GM12892 (cell line): ENCODE data around the gene INSYN2A.

Source experiments
- POLR2A ChIP-seq: IDR thresholded peaks from 2 replicates; pipeline ENCODE4 v1.6.1; 2011; ENCODE audit warnings: low read depth, low read length, control low read depth
- TAF1 ChIP-seq: IDR thresholded peaks from 2 replicates; pipeline ENCODE4 v1.6.1; 2011; ENCODE audit warnings: low read depth, mild to moderate bottlenecking, control low read depth, low read length, borderline replicate concordance

DNA sequence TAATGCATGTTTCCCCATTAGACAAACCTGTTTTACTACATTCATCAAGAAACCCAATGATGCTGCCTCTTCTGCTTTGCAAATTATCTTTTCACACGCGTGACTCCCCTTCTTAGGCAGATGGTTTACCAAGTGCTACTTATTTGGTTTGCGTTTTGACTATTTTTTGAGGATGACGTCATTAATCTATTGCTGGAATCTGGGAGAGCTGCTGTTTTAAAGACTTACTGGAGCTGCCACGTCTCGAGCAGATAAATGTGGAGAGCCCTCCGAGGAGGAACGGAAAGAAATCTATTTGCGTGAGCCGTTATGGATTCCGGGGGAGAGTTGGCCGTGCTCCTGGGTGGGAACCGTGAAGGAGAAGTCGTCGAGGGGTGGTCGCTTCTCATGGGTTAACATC lies 19.7 kb downstream of the INSYN2A start:
- no peak for TF ChIP-seq POLR2A
- no peak for TF ChIP-seq TAF1
